Mucosa of descending colon (tissue), 3 donors: ENCODE measurements around the gene JAZF1. TPM values are rescaled to one million over a fixed set of nuclear protein-coding genes. Genes with fewer than 3 reads are reported as not detected.

Experiments used
- ATAC-seq: fragments of 200-7000 bp; cut with Tn5 transposase; one replicate; pipeline ENCODE4 v1.9.1; 2020; ENCODE audit warnings: mild to moderate bottlenecking, moderate library complexity
- DNase-seq, 3 donors: peaks; one replicate each; pipeline ENCODE4 v3.0.0-alpha.2; 2020
- H3K36me3 ChIP-seq: fragments of 200-600 bp; one replicate; pipeline ENCODE4 v1.8.0; 2021; ENCODE audit warnings: low read depth, mild to moderate bottlenecking
- H3K4me1 ChIP-seq: fragments of 200-600 bp; one replicate; pipeline ENCODE4 v1.8.0; 2021; ENCODE audit warnings: low read depth, mild to moderate bottlenecking
- H3K4me3 ChIP-seq: fragments of 200-600 bp; one replicate; pipeline ENCODE4 v1.8.0; 2021; ENCODE audit warnings: mild to moderate bottlenecking
- H3K9me3 ChIP-seq: fragments of 200-600 bp; one replicate; pipeline ENCODE4 v1.8.0; 2021; ENCODE audit warnings: mild to moderate bottlenecking
- CTCF ChIP-seq: fragments of 200-600 bp; IDR thresholded peaks from one replicate; pipeline ENCODE4 v1.8.0; 2022; ENCODE audit warnings: antibody characterized with exemption, mild to moderate bottlenecking
- intact Hi-C, 2 donors: fragments of 100-400 bp; cut with DNase I in 1 of 2; cut with micrococcal nuclease in 1 of 2; formaldehyde crosslinking; loops; one replicate each; pipeline versions ENCODE4 v1.11.0 to v1.11.1; 2022; cut with DNase I, micrococcal nuclease
- total RNA-seq, 3 donors: library from RNA; stranded (reverse); fragmentation: NEBNext Ultra II Directional in 2 of 3; extraction: Animal tissue kit (Norgen Biotek cat#: 25700) in 2 of 3; gene quantifications; one replicate each; pipeline versions ENCODE4 v1.2.1 to v1.2.4, GENCODE V29; 2021 to 2023
- donor health status: DM: no; HTN: no; CAD: no; lungs with moderate emphysema.
- donor health status: DM: no; HTN: no; CAD: no.
- donor health status: DM: no; HTN: yes; CAD: no.

The JAZF1 gene
- total RNA-seq, 3 donors from 2014 or later: 4.9 to 68.4 (median 6.4) TPM

- no peaks in the 10 kb centered on the region for H3K9me3 ChIP-seq
- no peak for DNase-seq
- no peak for TF ChIP-seq CTCF
- intact Hi-C loops: no loop called here
- H3K36me3 ChIP-seq: no peaks in the 10 kb centered on the region
- ATAC-seq: no peak
- no peak overlapping the region for H3K4me3 ChIP-seq
- H3K4me1 ChIP-seq: no peaks in the 10 kb centered on the region
Observed at GRCh38 chr7:28105234-28105633, 75.4 kb downstream of the JAZF1 start.

- DNase-seq (no peak), ATAC-seq (no peak)
- H3K4me3 ChIP-seq: no peak overlapping the region
- no peak for TF ChIP-seq CTCF
- H3K9me3 ChIP-seq: no peaks in the 10 kb centered on the region
- no peaks in the 10 kb centered on the region for H3K36me3 ChIP-seq
- intact Hi-C loops: no loop called here
- H3K4me1 ChIP-seq: no peaks in the 10 kb centered on the region
Observed at GRCh38 chr7:28104811-28105210, 75.8 kb downstream of the JAZF1 start.

GRCh38 chr7:28104041-28104541, 76.5 kb downstream of the JAZF1 start:
- Histone ChIP-seq H3K4me3 (no peak overlapping the region), H3K36me3 (no peaks in the 10 kb centered on the region), H3K9me3 (no peaks in the 10 kb centered on the region), H3K4me1 (no peaks in the 10 kb centered on the region)
- intact Hi-C loops: no loop called here
- ATAC-seq (no peak), DNase-seq (no peak)
- TF ChIP-seq CTCF: no peak

- no peak for TF ChIP-seq CTCF
- DNase-seq: no peak
- H3K9me3 ChIP-seq: no peaks in the 10 kb centered on the region
Observed at GRCh38 chr7:28102797-28103196, 77.8 kb downstream of the JAZF1 start.

GRCh38 chr7:28096713-28097112, 83.9 kb downstream of the JAZF1 start:
- Histone ChIP-seq H3K4me3 (no peak overlapping the region), H3K9me3 (no peaks in the 10 kb centered on the region), H3K4me1 (no peaks in the 10 kb centered on the region), H3K36me3 (no peaks in the 10 kb centered on the region)
- TF ChIP-seq CTCF: peak; percentile 80
- intact Hi-C loops: no loop called here
- DNase-seq: peak in 1 of 3 donors; percentile 61
- peak; percentile 82 for ATAC-seq

More at GRCh38 chr7:28102797-28103196, 77.8 kb downstream of the JAZF1 start:
- H3K4me1 ChIP-seq: no peaks in the 10 kb centered on the region
- peak; percentile 42 for ATAC-seq
- no peak overlapping the region for H3K4me3 ChIP-seq
- H3K36me3 ChIP-seq: no peaks in the 10 kb centered on the region
- intact Hi-C loops: no loop called here

GRCh38 chr7:28095231-28095630, 85.4 kb downstream of the JAZF1 start:
- no peaks in the 10 kb centered on the region for H3K4me1 ChIP-seq
- no peak overlapping the region for H3K4me3 ChIP-seq
- ATAC-seq: no peak
- H3K9me3 ChIP-seq: no peaks in the 10 kb centered on the region
- DNase-seq: no peak
- no peak for TF ChIP-seq CTCF
- intact Hi-C loops: no loop called here
- no peaks in the 10 kb centered on the region for H3K36me3 ChIP-seq
